NCI-H1694 treated with DMSO at 0.1 percent for 48 hours (cell line): ENCODE data around the gene ZNF230.
A peak's percentile ranks its signal among the peaks of the same experiment; 100 is the strongest.

Experiments used
- DNase-seq: peaks from one replicate; lab custom pipeline; 2025; lab: John Stamatoyannopoulos, UW

The ZNF230 gene

GRCh38 chr19:44042147-44042546 is 39.4 kb downstream of the ZNF230 start:
- no peak for DNase-seq

GRCh38 chr19:44050740-44051649 is 48.2 kb downstream of the ZNF230 start:
- no peak for DNase-seq

- DNase-seq, result peak; percentile 92
These were observed 49.1 kb downstream of the ZNF230 start, which contains the start of gene ZNF223 for GRCh38 chr19:44051650-44052402. TSS of gene ZNF223 (plus strand) at chr19:44052036. CDS start at chr19:44055177, 3,141 bp downstream.

GRCh38 chr19:44055870-44056269 is 53.1 kb downstream of the ZNF230 start:
- DNase-seq, result no peak

GRCh38 chr19:44059229-44059628 is 56.5 kb downstream of the ZNF230 start:
- DNase-seq, result no peak

- no peak for DNase-seq
These were observed 58.3 kb downstream of the ZNF230 start for GRCh38 chr19:44061038-44061437.
